PC-9 (cell line): ENCODE data around the gene PLIN1.

ENCODE experiments used
- EZH2 ChIP-seq: fragments of 200-600 bp; sonication (generic); IDR thresholded peaks from 2 replicates; pipeline ENCODE4 v1.8.0; 2017; ENCODE audit warnings: antibody characterized with exemption, low read depth
- TF ChIP-seq, protein P1 (sequence below): fragments of 200-600 bp; sonication (generic); conservative IDR thresholded peaks from 2 replicates; pipeline ENCODE4 v1.6.1; 2017; ENCODE audit warnings: mixed run types, antibody characterized with exemption, mild to moderate bottlenecking, moderate library complexity

- TF ChIP-seq, protein P1, sequence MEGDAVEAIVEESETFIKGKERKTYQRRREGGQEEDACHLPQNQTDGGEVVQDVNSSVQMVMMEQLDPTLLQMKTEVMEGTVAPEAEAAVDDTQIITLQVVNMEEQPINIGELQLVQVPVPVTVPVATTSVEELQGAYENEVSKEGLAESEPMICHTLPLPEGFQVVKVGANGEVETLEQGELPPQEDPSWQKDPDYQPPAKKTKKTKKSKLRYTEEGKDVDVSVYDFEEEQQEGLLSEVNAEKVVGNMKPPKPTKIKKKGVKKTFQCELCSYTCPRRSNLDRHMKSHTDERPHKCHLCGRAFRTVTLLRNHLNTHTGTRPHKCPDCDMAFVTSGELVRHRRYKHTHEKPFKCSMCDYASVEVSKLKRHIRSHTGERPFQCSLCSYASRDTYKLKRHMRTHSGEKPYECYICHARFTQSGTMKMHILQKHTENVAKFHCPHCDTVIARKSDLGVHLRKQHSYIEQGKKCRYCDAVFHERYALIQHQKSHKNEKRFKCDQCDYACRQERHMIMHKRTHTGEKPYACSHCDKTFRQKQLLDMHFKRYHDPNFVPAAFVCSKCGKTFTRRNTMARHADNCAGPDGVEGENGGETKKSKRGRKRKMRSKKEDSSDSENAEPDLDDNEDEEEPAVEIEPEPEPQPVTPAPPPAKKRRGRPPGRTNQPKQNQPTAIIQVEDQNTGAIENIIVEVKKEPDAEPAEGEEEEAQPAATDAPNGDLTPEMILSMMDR = no peak
- no peak for TF ChIP-seq EZH2
These were observed 19.9 kb downstream of the PLIN1 start for GRCh38 chr15:89659295-89659694.
